NT2/D1 (cell line): ENCODE results near the gene CBLB.
A peak's percentile ranks its signal among the peaks of the same experiment; 100 is the strongest.

Experiments
- DNase-seq: peaks from one replicate; pipeline ENCODE4 v3.0.0-alpha.2; 2011; ENCODE audit warnings: low read depth, low spot score
- H3K27me3 ChIP-seq: 2 replicates; pipeline ENCODE4 v1.6.0; 2011; ENCODE audit warnings: mild to moderate bottlenecking; ENCODE audit not compliant: insufficient read length, insufficient read depth
- H3K36me3 ChIP-seq: 2 replicates; pipeline ENCODE4 v1.6.1; 2011; ENCODE audit warnings: mild to moderate bottlenecking, low read length, mixed read lengths; ENCODE audit not compliant: insufficient read depth, insufficient read length
- H3K4me1 ChIP-seq: 2 replicates; pipeline ENCODE4 v1.5.1; 2011; ENCODE audit not compliant: insufficient read depth, insufficient read length
- H3K4me3 ChIP-seq: 2 replicates; pipeline ENCODE4 v1.5.1; 2011; ENCODE audit warnings: low read depth; ENCODE audit not compliant: insufficient read length
- H3K9ac ChIP-seq: 2 replicates; pipeline ENCODE4 v1.6.0; 2011; ENCODE audit warnings: low read depth; ENCODE audit not compliant: insufficient read length
- H3K9me3 ChIP-seq: 2 replicates; pipeline ENCODE4 v1.5.1; 2011; ENCODE audit warnings: mild to moderate bottlenecking, low read length; ENCODE audit not compliant: insufficient read depth
- SUZ12 ChIP-seq: IDR thresholded peaks from 2 replicates; pipeline ENCODE4 v1.6.1; 2011; ENCODE audit not compliant: insufficient read length, insufficient read depth; ENCODE audit errors: extremely low read depth
- YY1 ChIP-seq: IDR thresholded peaks from 2 replicates; pipeline ENCODE4 v1.6.1; 2011; ENCODE audit not compliant: insufficient read length, insufficient read depth
- ZNF274 ChIP-seq: IDR thresholded peaks from 2 replicates; pipeline ENCODE4 v1.6.1; 2011; ENCODE audit warnings: mild to moderate bottlenecking, low read depth, low read length

CBLB gene

DNA sequence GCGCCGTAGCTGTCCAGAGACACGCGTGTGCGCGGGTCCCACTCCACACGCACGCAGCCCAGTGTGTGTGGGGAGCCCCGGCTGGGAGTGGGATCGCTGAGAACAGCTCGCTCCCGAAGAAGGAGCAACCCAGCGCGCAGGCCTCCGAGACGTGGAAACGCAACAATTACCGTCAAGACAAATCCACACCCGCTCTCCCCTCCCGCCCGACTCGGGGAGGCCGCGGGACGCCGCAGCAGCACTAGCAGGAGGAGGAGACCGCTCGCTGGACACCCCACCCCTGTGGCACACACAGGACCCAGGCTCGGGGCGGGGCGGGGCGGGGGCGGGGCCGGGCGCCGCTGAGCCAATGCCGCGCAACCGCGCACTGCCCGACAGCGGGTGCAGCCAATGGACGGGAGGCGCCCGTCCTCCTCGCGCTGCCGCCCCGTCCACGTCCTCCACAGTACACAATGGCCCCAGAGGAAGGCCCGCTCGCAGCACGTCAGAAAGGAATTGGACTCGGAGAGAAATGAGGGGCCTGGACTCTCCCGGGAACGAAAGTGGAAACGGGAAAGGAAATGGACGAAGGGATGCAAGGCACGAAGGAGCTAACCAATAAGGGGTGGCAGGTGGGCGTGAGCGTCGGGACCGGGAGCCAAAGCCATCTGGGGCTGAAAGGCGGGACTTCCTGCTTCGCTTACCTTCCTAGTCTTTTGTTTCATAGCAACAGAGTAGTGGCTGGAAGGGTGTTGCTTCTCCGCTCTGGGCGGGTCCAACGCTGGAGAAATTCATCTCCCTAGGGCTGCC is at the start of gene CBLB:
Gene CBLB (minus strand): TSS at position 271 of the 789 bp plus-strand sequence. CDS start 1,435 bp downstream, outside the sequence.
- peaks cover 6% of the 10 kb centered on the region for H3K27me3 ChIP-seq
- peak; percentile 83 for DNase-seq
- H3K4me1 ChIP-seq, result no peaks in the 10 kb centered on the region
- H3K9me3 ChIP-seq, result no peaks in the 10 kb centered on the region
- peak within 1 kb of the TSS; percentile 89 for H3K9ac ChIP-seq
- peaks cover 9% of the 10 kb centered on the region for H3K36me3 ChIP-seq
- peak within 1 kb of the TSS; percentile 91 for H3K4me3 ChIP-seq
- no peak for TF ChIP-seq ZNF274
- no peak for TF ChIP-seq YY1
- TF ChIP-seq SUZ12, result no peak

DNA sequence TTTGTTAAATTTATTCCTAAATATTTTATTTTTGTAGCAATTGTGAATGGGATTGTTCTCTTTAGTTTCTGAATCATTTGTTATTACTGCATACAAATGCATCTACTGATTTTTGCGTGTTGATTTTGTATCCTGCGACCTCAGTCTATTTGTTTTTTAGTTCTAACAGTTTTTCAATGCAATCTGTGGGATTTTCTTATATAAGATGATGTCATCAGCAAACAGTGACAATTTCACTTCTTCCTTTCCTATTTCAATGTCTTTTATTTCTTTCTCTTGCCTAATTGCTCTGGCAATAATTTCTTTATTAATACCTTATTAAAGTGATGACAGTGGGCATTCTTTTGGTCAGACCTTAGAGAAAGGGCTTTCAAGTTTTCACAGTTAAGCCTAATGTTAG is 48.0 kb upstream of the CBLB start:
- H3K4me1 ChIP-seq, result no peaks in the 10 kb centered on the region
- no peak overlapping the region for H3K9ac ChIP-seq
- H3K4me3 ChIP-seq, result no peak overlapping the region
- no peaks in the 10 kb centered on the region for H3K27me3 ChIP-seq
- H3K9me3 ChIP-seq, result no peaks in the 10 kb centered on the region
- H3K36me3 ChIP-seq, result no peaks in the 10 kb centered on the region
- TF ChIP-seq SUZ12, result no peak
- TF ChIP-seq YY1, result no peak
- no peak for TF ChIP-seq ZNF274
- DNase-seq, result no peak

DNA sequence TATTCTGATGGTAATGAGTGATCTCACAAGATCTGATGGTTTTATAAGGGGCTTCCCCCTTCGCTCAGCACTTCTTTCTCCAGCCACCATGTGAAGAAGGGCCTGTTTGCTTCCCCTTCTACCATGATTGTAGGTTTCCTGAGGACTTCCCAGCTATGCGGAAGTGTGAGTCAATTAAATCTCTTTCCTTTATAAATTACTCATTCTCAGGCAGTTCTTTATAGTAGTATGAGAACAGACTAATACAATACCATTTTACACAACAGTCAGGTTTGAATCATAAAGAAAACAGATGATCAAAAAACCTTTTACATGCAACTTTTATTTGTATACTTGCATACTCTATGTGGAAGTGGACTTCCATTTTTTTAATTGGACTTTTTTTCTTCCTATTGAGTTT is 46.7 kb upstream of the CBLB start:
- TF ChIP-seq SUZ12, result no peak
- no peak for TF ChIP-seq YY1
- TF ChIP-seq ZNF274, result no peak
- H3K4me3 ChIP-seq, result no peak overlapping the region
- no peak overlapping the region for H3K9ac ChIP-seq
- no peaks in the 10 kb centered on the region for H3K4me1 ChIP-seq
- DNase-seq, result no peak
- no peaks in the 10 kb centered on the region for H3K9me3 ChIP-seq
- no peaks in the 10 kb centered on the region for H3K36me3 ChIP-seq
- no peaks in the 10 kb centered on the region for H3K27me3 ChIP-seq

DNA sequence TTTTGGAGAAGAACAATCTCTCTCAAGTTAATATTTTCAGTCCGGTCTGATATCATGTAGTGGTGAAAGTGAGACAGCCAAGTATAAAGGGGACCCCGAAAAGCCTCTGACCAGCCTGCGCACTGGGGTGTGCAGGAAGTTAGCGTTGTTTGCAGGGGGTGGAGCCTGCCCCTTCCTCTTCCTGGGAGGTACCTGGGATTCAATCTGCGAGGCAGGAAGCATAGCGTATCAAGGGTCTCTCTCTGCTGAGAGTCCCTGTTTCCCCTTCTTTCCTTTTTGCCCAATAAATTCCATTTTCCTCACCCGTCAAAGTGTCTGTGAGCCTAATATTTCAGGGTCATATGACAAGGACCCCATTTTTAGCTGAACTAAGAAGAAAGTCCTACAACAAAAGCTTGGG is 44.8 kb upstream of the CBLB start:
- no peaks in the 10 kb centered on the region for H3K27me3 ChIP-seq
- no peak for TF ChIP-seq SUZ12
- no peak for TF ChIP-seq YY1
- no peak for TF ChIP-seq ZNF274
- DNase-seq, result no peak
- H3K4me1 ChIP-seq, result no peaks in the 10 kb centered on the region
- H3K4me3 ChIP-seq, result no peak overlapping the region
- no peaks in the 10 kb centered on the region for H3K9me3 ChIP-seq
- no peak overlapping the region for H3K9ac ChIP-seq
- no peaks in the 10 kb centered on the region for H3K36me3 ChIP-seq

DNA sequence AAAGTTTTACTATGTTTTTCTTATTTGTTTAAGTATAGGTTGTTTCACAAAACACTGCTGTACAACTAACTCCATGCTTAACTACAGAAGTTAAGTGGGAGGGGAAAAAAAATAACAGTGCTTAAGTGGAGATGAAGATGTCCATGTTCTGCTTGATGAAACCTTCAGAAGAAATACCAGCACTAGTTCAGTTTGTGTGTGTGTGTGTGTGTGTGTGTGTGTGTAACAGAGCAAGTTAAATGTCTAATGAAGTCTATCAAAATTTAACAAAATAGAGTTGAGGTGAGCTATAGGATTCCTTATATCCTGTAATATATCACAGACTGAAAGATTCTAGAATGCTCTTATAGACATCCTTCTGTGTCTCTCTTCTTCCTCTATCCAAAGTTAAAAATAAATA is 44.1 kb upstream of the CBLB start:
- H3K9ac ChIP-seq, result no peak overlapping the region
- H3K36me3 ChIP-seq, result no peaks in the 10 kb centered on the region
- TF ChIP-seq SUZ12 (no peak), YY1 (no peak), ZNF274 (no peak)
- DNase-seq, result no peak
- no peaks in the 10 kb centered on the region for H3K9me3 ChIP-seq
- H3K4me1 ChIP-seq, result no peaks in the 10 kb centered on the region
- no peak overlapping the region for H3K4me3 ChIP-seq
- no peaks in the 10 kb centered on the region for H3K27me3 ChIP-seq

DNA sequence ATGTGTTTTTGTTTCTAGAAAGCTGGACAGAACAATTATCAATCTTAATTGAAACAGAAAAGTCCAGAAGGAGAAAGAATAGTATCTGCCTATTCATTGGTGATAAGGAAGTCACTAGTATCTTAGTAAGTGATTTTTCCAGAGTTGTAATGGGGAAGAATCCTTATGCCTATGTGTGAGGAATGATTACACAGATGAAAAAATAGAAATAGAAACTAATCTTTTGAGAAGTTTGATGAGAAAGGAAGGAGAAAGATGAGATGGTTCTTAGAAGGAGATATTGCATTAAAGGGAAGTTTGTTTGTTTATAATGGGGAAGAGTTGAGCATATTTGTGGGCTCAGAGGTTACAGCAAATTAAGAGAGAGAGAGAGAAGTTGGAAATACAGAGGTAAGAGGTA is 42.7 kb upstream of the CBLB start:
- no peaks in the 10 kb centered on the region for H3K27me3 ChIP-seq
- no peak overlapping the region for H3K9ac ChIP-seq
- no peaks in the 10 kb centered on the region for H3K36me3 ChIP-seq
- TF ChIP-seq SUZ12, result no peak
- TF ChIP-seq ZNF274, result no peak
- TF ChIP-seq YY1, result no peak
- no peak for DNase-seq
- no peaks in the 10 kb centered on the region for H3K4me1 ChIP-seq
- H3K4me3 ChIP-seq, result no peak overlapping the region
- H3K9me3 ChIP-seq, result no peaks in the 10 kb centered on the region

DNA sequence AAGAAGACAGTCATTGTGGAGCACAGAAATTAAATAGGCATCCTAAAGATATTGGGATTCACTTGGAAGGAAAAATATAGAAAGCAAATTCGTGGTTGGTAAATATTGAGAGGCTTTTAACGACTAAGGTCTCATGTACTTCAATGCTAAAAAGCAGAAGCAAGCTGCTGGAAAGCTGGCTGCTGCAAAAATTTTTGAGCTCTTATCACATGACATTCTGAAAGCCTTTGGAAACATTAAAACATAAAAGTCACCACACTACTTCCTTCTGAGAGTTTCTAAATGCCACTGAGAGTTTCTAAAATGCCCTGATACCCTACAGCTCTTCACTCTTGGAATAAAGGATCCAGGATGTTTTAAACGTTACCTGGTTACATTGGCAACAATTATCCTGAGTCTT is 39.0 kb upstream of the CBLB start:
- Histone ChIP-seq H3K36me3 (no peaks in the 10 kb centered on the region), H3K4me1 (no peaks in the 10 kb centered on the region), H3K27me3 (no peaks in the 10 kb centered on the region), H3K9ac (no peak overlapping the region), H3K4me3 (no peak overlapping the region), H3K9me3 (no peaks in the 10 kb centered on the region)
- TF ChIP-seq SUZ12 (no peak), ZNF274 (no peak), YY1 (no peak)
- DNase-seq, result no peak
